RWPE1 (cell line): ENCODE measurements around the gene STRADA.

ENCODE experiments used
- CTCF ChIA-PET: fragments of 350-600 bp; sonication (Branson Sonifier 250); formaldehyde crosslinking; extraction: SDS; loops from one replicate; lab custom pipeline; 2021; lab: Yijun Ruan, JAX
- POLR2A ChIA-PET: fragments of 400-600 bp; formaldehyde crosslinking; extraction: SDS; loops from one replicate; lab custom pipeline; 2020; ENCODE audit warnings: antibody characterized with exemption; ENCODE audit not compliant: low non-redundant PET; lab: Yijun Ruan, JAX
- DNase-seq: peaks from one replicate; pipeline ENCODE4 v3.0.0; 2012; ENCODE audit warnings: low spot score
- H3K27ac ChIP-seq: fragments of 450-650 bp; 2 replicates; pipeline ENCODE4 v1.5.1; 2017
- CTCF ChIP-seq: fragments of 450-650 bp; conservative IDR thresholded peaks from 2 replicates; pipeline ENCODE4 v1.5.1; 2017; ENCODE audit warnings: low read depth, mild to moderate bottlenecking

Gene STRADA

GRCh38 chr17:63716426-63716825, 25.2 kb downstream of the STRADA start:
- POLR2A ChIA-PET: no interaction called here
- TF ChIP-seq CTCF: no peak
- H3K27ac ChIP-seq: no peak overlapping the region
- CTCF ChIA-PET: no interaction called here
- no peak for DNase-seq

- TF ChIP-seq CTCF: no peak
- no peak overlapping the region for H3K27ac ChIP-seq
- CTCF ChIA-PET: no interaction called here
- no peak for DNase-seq
- POLR2A ChIA-PET: no interaction called here
Observed at GRCh38 chr17:63714550-63715277, 26.9 kb downstream of the STRADA start.

DNA sequence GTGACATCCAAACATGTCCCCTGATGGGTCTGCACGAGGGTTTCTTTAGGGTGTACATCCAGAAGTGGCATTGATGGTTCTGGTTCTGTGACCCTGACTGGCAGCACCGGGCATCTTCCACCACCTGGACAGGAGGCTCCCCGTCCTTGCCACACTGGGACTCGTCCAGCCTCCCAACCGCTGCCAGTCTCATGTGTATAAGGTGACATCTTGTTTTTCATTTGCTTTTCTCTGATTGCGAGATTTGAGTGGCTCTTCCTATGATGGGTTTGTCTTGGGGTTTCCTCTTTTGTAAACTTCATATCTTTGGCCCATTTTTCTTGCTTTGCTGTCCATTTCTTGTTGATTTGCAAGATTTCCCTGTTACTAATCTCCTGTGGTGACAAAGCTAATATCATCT, 32.5 kb downstream of the STRADA start:
- no peak for DNase-seq
- POLR2A ChIA-PET: no interaction called here
- no peak for TF ChIP-seq CTCF
- no peak overlapping the region for H3K27ac ChIP-seq
- CTCF ChIA-PET: no interaction called here

GRCh38 chr17:63707151-63707550, 34.4 kb downstream of the STRADA start:
- ChIA-PET POLR2A (no interaction called here), CTCF (no interaction called here)
- no peak overlapping the region for H3K27ac ChIP-seq
- DNase-seq: no peak
- no peak for TF ChIP-seq CTCF

DNA sequence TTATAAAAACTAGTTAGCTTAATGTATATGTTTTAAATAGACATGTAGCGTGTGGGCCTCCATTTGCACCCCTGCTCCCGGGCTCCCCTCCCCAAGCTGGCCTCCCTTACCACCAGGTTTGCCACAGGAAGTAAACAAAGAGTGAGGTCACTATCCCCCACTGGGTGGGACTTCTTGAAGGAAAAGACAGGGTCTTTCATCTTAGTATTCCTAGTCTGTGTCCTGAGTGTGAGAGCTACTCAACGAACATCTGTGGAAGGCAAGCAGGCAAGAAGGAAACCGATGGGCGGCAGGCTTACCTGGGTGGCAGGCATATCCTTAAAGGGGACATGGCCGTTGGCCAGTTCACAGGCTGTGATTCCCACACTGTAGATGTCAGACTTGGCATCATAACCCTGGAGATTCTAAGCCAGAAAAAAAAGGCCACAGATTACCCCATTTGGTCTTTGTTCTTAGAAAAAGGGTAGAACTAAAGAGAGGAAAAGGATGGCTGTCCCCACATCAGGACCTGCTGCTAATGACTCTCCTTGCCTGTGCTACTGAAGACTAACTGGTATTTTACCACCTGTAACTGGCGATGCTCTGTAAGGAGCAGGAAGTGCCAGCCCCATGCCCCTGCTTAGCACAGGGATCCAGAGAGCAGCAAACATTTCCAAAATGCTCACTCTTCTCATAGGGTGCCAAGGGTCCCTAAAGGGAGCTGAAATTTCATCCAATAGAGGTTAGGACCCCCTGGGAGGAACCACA, 35.1 kb downstream of the STRADA start:
- no peak for DNase-seq
- ChIA-PET POLR2A (no interaction called here), CTCF (no interaction called here)
- no peak overlapping the region; the same call in 1 of the 2 replicates for H3K27ac ChIP-seq
- no peak for TF ChIP-seq CTCF

DNA sequence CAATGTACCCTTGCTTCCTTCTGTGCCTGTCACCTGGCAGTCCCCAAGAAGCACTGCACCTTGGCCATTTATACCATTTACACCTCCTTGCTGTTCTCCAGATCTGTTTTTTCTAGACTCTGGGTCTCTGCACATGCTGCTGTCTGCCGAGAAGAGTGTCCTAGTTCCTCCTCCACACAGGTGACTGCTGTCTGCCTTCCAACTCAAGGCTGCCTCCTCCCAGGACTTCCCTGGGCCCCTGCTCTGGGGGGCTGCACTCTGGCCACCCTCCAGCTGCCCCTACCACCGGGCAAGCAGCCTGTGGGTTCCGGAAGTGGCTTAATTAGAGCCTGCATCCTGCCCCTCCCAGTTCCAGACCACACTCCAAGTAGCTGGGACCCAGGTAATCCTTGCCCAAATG, 35.9 kb downstream of the STRADA start:
- ChIA-PET POLR2A (no interaction called here), CTCF (no interaction called here)
- DNase-seq: no peak
- peak overlapping the region; percentile 9; the same call in 1 of the 2 replicates for H3K27ac ChIP-seq
- no peak for TF ChIP-seq CTCF
